Epithelial cell of proximal tubule (primary cell): Measurements from ENCODE around the gene RNGTT. TPM values are rescaled to one million over a fixed set of nuclear protein-coding genes. Genes with fewer than 3 reads are reported as not detected.

Experiments
- DNase-seq: peaks from one replicate; pipeline ENCODE4 v3.0.0-alpha.2; 2011; ENCODE audit warnings: low read depth
- H3K4me3 ChIP-seq: 2 replicates; pipeline ENCODE4 v1.5.1; 2011; ENCODE audit warnings: low read depth, mild to moderate bottlenecking, low read length
- CTCF ChIP-seq: conservative IDR thresholded peaks from 2 replicates; pipeline ENCODE4 v1.5.1; 2012; ENCODE audit warnings: low read depth, mild to moderate bottlenecking, low read length
- total RNA-seq: library from RNA; depleted of rRNA; stranded (reverse); fragments of >200 nt; gene quantifications from 2 replicates; pipeline ENCODE4 v1.2.3, GENCODE V29; 2015

Gene RNGTT
- total RNA-seq, 1 donor from 2014 or later, result 17.6 TPM

- no peak overlapping the region for H3K4me3 ChIP-seq
- TF ChIP-seq CTCF, result no peak
- DNase-seq, result no peak
Observed at GRCh38 chr6:88810701-88811100, 152.7 kb downstream of the RNGTT start.

GRCh38 chr6:88810089-88810488 is 153.3 kb downstream of the RNGTT start:
- DNase-seq, result no peak
- no peak for TF ChIP-seq CTCF
- H3K4me3 ChIP-seq, result no peak overlapping the region

- no peak for DNase-seq
- H3K4me3 ChIP-seq, result no peak overlapping the region
- no peak for TF ChIP-seq CTCF
Observed at GRCh38 chr6:88808381-88808780, 155.0 kb downstream of the RNGTT start.

DNA sequence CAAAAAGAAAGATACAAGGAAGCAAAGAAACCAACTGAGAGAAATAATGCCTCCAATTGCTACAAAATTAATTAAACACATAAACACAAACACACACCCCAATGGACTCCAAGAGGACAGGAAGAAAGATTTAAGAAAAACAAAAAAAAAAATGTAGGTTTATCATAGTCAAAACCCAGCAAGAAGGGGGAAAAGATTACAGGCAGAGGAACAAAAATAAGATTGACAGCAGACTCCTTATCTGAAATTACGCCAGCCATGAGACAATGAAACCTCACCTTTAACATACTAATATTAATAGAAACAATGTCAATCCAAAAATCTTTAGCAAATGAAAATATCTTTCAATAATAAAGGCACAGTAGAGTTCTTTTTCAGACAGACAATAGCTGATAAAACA is 155.8 kb downstream of the RNGTT start:
- TF ChIP-seq CTCF, result no peak
- H3K4me3 ChIP-seq, result no peak overlapping the region
- DNase-seq, result no peak

DNA sequence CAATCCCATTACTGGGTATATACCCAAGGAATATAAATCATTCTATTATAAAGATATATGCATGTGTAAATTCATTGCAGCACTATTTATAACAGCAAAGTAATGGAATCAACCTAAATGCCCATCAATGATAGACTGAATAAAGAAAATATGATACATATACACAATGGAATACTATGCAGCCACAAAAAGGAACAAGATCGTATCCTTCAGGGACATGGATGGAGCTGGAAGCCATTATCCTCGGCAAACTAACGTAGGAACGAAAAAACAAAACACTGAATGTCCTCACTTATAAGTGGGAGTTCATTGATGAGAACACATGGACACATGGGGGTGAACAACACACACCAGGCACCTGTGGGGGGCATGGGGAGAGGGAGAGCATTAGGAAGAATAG is 156.7 kb downstream of the RNGTT start:
- no peak for TF ChIP-seq CTCF
- no peak for DNase-seq
- no peak overlapping the region for H3K4me3 ChIP-seq

DNA sequence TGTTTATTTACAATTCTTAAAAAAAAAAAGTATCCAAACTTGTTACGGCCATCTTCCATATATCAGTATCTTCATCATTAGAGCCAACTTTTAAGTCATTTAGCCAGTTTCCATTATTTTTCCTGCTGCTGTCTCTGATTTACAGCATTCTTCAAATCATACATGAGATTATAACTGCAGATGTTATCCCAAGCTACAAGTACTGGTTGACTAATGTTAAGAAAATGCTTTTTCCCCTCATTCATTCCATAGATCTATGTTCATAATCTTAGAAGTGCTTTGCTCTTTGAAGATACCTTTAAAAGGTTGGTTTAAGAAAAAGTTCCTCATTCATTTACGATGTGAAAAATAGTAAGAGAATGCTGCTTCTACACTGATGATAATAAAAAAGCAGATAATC is 158.7 kb downstream of the RNGTT start:
- DNase-seq, result no peak
- no peak for TF ChIP-seq CTCF
- no peak overlapping the region for H3K4me3 ChIP-seq

- DNase-seq, result no peak
Observed at GRCh38 chr6:88785478-88785877, 177.9 kb downstream of the RNGTT start.

More at GRCh38 chr6:88785478-88785877, 177.9 kb downstream of the RNGTT start:
- H3K4me3 ChIP-seq, result no peak overlapping the region
- no peak for TF ChIP-seq CTCF
